Measurements from ENCODE around the gene FBXO8. TPM values are rescaled to one million over a fixed set of nuclear protein-coding genes. Genes with fewer than 3 reads are reported as not detected.

FBXO8 gene
- total and polyA plus RNA-seq, 2 of the 4 experiments (the other 2 are of a cell fraction): 11.3 to 25.6 TPM

- no peak for DNase-seq
- Histone ChIP-seq H2BK15ac (ENCODE audit: low read depth, low read length) (no peak overlapping the region), H3K27me3 (ENCODE audit: control insufficient read depth, insufficient read depth, low read length) (peaks cover 3% of the 10 kb centered on the region; the same call in 1 of the 2 replicates)
These were observed 81.6 kb downstream of the FBXO8 start for GRCh38 chr4:174201871-174202270.

More at GRCh38 chr4:174201871-174202270, 81.6 kb downstream of the FBXO8 start:
- Histone ChIP-seq H3K23ac (ENCODE audit: low read depth, low read length) (no peak overlapping the region), H3K4me2 (ENCODE audit: low read depth, low read length) (no peak overlapping the region), H4K8ac (ENCODE audit: low read depth in 2 of 2, low read length in 2 of 2) (no peak overlapping the region), H2AFZ (replicated peaks; ENCODE audit: low read length, poor library complexity) (no peak overlapping the region), H3K79me1 (ENCODE audit: low read depth in 1 of 2, low read length in 2 of 2) (no peaks in the 10 kb centered on the region), H3K4ac (ENCODE audit: low read depth, low read length) (no peak overlapping the region), H2AK9ac (replicated peaks; ENCODE audit: low read depth, low read length, poor library complexity) (no peak overlapping the region), H3K27ac (ENCODE audit: insufficient read depth, low read length) (no peak overlapping the region), H4K91ac (ENCODE audit: insufficient read depth, low read depth, low read length) (no peak overlapping the region), H3K36me3 (ENCODE audit: control insufficient read depth, insufficient read depth, low read length) (no peaks in the 10 kb centered on the region), H3K18ac (ENCODE audit: low read depth, low read length) (no peak overlapping the region), H3K9me3 (ENCODE audit: control insufficient read depth, insufficient read depth, low read length) (no peaks in the 10 kb centered on the region), H3K9ac (ENCODE audit: low read depth, low read length) (no peak overlapping the region), H2AK5ac (ENCODE audit: low read depth, low read length) (no peak overlapping the region), H4K5ac (ENCODE audit: low read depth, low read length) (no peak overlapping the region), H2BK120ac (ENCODE audit: low read depth, low read length) (no peak overlapping the region), H2BK20ac (ENCODE audit: low read depth, low read length) (no peak overlapping the region), H2BK5ac (ENCODE audit: low read depth, low read length, poor library complexity, severe bottlenecking) (no peak overlapping the region), H3K4me1 (ENCODE audit: control insufficient read depth, insufficient read depth, low read length) (no peaks in the 10 kb centered on the region), H3K56ac (ENCODE audit: extremely low read depth, insufficient read depth, low read length) (no peak overlapping the region), H4K20me1 (ENCODE audit: insufficient read depth, low read length) (no peaks in the 10 kb centered on the region), H3K9me1 (ENCODE audit: insufficient read depth, low read length) (no peaks in the 10 kb centered on the region), H3K4me3 (ENCODE audit: insufficient read depth, low read depth, low read length) (no peak overlapping the region), H3K14ac (replicated peaks; ENCODE audit: low read depth, low read length) (no peak overlapping the region)
- intact Hi-C loops (cut with micrococcal nuclease) (no loop called here), in situ Hi-C loops (cut with MboI; ENCODE audit: low sequenced_read_pairs) (no loop called here), dilution Hi-C loops (cut with HindIII; ENCODE audit: low sequenced_read_pairs, unreplicated experiment) (no loop called here)
- CTCF ChIA-PET: interaction anchor here (0.6 kb wide), 1 partner anchor 55 kb away, joined by 3 read pairs; no protein-coding TSS in a partner anchor
- ATAC-seq (ENCODE audit: low read depth): peak; percentile 24; the same call in 1 of the 2 replicates
- BruUV-seq (replicated peaks): no TSS peak
- no CpG with 5 or more reads among the region's 2 CpGs for WGBS, 2 experiments (ENCODE audit: extremely low coverage in 2 of 2, insufficient read length in 1 of 2)
- POLR2A ChIA-PET (ENCODE audit: unreplicated experiment): no interaction called here
- TF ChIP-seq, protein P1, sequence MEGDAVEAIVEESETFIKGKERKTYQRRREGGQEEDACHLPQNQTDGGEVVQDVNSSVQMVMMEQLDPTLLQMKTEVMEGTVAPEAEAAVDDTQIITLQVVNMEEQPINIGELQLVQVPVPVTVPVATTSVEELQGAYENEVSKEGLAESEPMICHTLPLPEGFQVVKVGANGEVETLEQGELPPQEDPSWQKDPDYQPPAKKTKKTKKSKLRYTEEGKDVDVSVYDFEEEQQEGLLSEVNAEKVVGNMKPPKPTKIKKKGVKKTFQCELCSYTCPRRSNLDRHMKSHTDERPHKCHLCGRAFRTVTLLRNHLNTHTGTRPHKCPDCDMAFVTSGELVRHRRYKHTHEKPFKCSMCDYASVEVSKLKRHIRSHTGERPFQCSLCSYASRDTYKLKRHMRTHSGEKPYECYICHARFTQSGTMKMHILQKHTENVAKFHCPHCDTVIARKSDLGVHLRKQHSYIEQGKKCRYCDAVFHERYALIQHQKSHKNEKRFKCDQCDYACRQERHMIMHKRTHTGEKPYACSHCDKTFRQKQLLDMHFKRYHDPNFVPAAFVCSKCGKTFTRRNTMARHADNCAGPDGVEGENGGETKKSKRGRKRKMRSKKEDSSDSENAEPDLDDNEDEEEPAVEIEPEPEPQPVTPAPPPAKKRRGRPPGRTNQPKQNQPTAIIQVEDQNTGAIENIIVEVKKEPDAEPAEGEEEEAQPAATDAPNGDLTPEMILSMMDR (conservative IDR thresholded peaks at IDR 0.05; ENCODE audit: low read depth, low read length): no peak
- TF ChIP-seq RCOR1 (IDR thresholded peaks at IDR 0.05; ENCODE audit: insufficient replicate concordance, low read length): no peak
- no peak for TF ChIP-seq MXI1 (IDR thresholded peaks at IDR 0.05; ENCODE audit: borderline replicate concordance, low read depth, low read length)
- TF ChIP-seq USF2 (IDR thresholded peaks at IDR 0.05; ENCODE audit: low read depth, low read length): no peak
- no peak for TF ChIP-seq RFX5 (IDR thresholded peaks at IDR 0.05; ENCODE audit: low read depth, low read length)
- no peak for TF ChIP-seq MAZ (IDR thresholded peaks at IDR 0.05; ENCODE audit: borderline replicate concordance, low read depth, low read length)
- TF ChIP-seq, protein P2, sequence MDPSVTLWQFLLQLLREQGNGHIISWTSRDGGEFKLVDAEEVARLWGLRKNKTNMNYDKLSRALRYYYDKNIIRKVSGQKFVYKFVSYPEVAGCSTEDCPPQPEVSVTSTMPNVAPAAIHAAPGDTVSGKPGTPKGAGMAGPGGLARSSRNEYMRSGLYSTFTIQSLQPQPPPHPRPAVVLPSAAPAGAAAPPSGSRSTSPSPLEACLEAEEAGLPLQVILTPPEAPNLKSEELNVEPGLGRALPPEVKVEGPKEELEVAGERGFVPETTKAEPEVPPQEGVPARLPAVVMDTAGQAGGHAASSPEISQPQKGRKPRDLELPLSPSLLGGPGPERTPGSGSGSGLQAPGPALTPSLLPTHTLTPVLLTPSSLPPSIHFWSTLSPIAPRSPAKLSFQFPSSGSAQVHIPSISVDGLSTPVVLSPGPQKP (IDR thresholded peaks at IDR 0.05; ENCODE audit: borderline replicate concordance, low read depth, low read length): no peak
- TF ChIP-seq BHLHE40 (IDR thresholded peaks at IDR 0.05; ENCODE audit: low read depth, low read length): no peak
- TF ChIP-seq SMC3 (IDR thresholded peaks at IDR 0.05; ENCODE audit: low read depth, low read length): no peak
- no peak for TF ChIP-seq POLR2A (IDR thresholded peaks at IDR 0.05; ENCODE audit: low read depth, low read length)
